Measurements from ENCODE around the gene FLRT2.

DNA sequence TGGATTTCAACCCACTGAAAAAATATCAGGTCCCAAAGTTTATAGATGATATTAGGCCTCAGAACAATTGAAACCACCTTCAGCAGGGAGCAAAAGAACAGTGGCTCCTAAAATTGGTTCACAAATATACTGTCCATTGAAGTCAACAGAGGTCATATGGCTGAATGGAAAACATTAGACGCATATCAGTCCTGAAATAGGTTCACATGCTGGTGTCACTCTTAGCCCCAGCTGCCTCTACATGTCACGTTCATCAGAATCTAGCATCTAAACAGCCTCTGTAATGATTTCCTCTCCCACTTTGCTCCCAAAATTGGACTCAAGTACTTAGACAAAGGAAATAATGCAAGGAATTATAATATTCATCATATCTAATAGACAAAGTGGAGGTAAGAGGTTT lies 8.7 kb downstream of the FLRT2 start:
- TF ChIP-seq, protein P1, sequence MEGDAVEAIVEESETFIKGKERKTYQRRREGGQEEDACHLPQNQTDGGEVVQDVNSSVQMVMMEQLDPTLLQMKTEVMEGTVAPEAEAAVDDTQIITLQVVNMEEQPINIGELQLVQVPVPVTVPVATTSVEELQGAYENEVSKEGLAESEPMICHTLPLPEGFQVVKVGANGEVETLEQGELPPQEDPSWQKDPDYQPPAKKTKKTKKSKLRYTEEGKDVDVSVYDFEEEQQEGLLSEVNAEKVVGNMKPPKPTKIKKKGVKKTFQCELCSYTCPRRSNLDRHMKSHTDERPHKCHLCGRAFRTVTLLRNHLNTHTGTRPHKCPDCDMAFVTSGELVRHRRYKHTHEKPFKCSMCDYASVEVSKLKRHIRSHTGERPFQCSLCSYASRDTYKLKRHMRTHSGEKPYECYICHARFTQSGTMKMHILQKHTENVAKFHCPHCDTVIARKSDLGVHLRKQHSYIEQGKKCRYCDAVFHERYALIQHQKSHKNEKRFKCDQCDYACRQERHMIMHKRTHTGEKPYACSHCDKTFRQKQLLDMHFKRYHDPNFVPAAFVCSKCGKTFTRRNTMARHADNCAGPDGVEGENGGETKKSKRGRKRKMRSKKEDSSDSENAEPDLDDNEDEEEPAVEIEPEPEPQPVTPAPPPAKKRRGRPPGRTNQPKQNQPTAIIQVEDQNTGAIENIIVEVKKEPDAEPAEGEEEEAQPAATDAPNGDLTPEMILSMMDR (conservative IDR thresholded peaks at IDR 0.05): no peak
- no peak for TF ChIP-seq EZH2 (IDR thresholded peaks at IDR 0.05; ENCODE audit: low read depth)
